Activated CD8-positive, alpha-beta T cell treated with anti-CD3 and anti-CD28 coated beads for 36 hours (primary cell): Measurements from ENCODE around the gene ZNF839. TPM values are rescaled to one million over a fixed set of nuclear protein-coding genes. Genes with fewer than 3 reads are reported as not detected.
A peak's percentile ranks its signal among the peaks of the same experiment; 100 is the strongest.

ENCODE experiments used
- ATAC-seq: fragments of 200-7000 bp; cut with Tn5 transposase; one replicate; pipeline ENCODE4 v1.10.0; 2021; ENCODE audit warnings: mild to moderate bottlenecking, moderate library complexity
- CTCF ChIA-PET: fragments of 350-600 bp; sonication (Branson Sonifier 250); formaldehyde crosslinking; loops from one replicate; lab custom pipeline; 2021; ENCODE audit warnings: antibody characterized with exemption; lab: Charles Lee
- POLR2A ChIA-PET: fragments of 350-600 bp; sonication (Branson Sonifier 250); formaldehyde crosslinking; loops from one replicate; lab custom pipeline; 2021; ENCODE audit warnings: antibody characterized with exemption; lab: Charles Lee
- DNase-seq: peaks from one replicate; pipeline ENCODE4 v3.0.0-alpha.2; 2020
- H3K27ac Mint-ChIP-seq: one replicate; pipeline ENCODE4 v1.8.0; 2021; ENCODE audit warnings: mild to moderate bottlenecking, mixed read lengths
- H3K27me3 Mint-ChIP-seq: one replicate; pipeline ENCODE4 v1.8.0; 2021; ENCODE audit warnings: mixed read lengths
- H3K36me3 Mint-ChIP-seq: one replicate; pipeline ENCODE4 v1.8.0; 2021; ENCODE audit warnings: low read depth, mixed read lengths
- H3K4me1 Mint-ChIP-seq: one replicate; pipeline ENCODE4 v1.8.0; 2021; ENCODE audit warnings: low read depth, mixed read lengths
- H3K4me3 Mint-ChIP-seq: one replicate; pipeline ENCODE4 v1.8.0; 2021; ENCODE audit warnings: mild to moderate bottlenecking, moderate library complexity, mixed read lengths
- H3K9me3 Mint-ChIP-seq: one replicate; pipeline ENCODE4 v1.8.0; 2021; ENCODE audit warnings: mixed read lengths
- CTCF ChIP-seq: fragments of 200-600 bp; IDR thresholded peaks from one replicate; pipeline ENCODE4 v1.8.0; 2022; ENCODE audit warnings: antibody characterized with exemption, mild to moderate bottlenecking
- intact Hi-C: fragments of 100-400 bp; cut with micrococcal nuclease; formaldehyde crosslinking; loops from one replicate; pipeline ENCODE4 v1.10.0; 2022
- total RNA-seq, 2 experiments: library from RNA; stranded (reverse); gene quantifications; one replicate each; pipeline ENCODE4 v1.2.3, GENCODE V29; 2021

Gene ZNF839
- total RNA-seq, 2 experiments from 2014 or later: 16.7 to 18.6 TPM

- Mint-ChIP-seq H3K4me1 (peaks cover 35% of the 10 kb centered on the region), H3K27me3 (no peaks in the 10 kb centered on the region), H3K27ac (peak within 1 kb of the TSS; percentile 95), H3K4me3 (no peak within 1 kb of the TSS), H3K36me3 (peaks cover 15% of the 10 kb centered on the region), H3K9me3 (no peaks in the 10 kb centered on the region)
- POLR2A ChIA-PET: interaction anchor here (0.7 to 2.1 kb wide), 13 partner anchors 9 to 147 kb away, joined by 3 to 10 read pairs (median 4); partner anchors contain the start of genes MOK and ZNF839
- intact Hi-C loops: no loop called here
- no peak for TF ChIP-seq CTCF
- DNase-seq (peak; percentile 99), ATAC-seq (peak; percentile 81)
- CTCF ChIA-PET: interaction anchor here (1.0 to 1.6 kb wide), 3 partner anchors 11 to 41 kb away, joined by 3 to 5 read pairs (median 4); no protein-coding TSS in a partner anchor
Observed at GRCh38 chr14:102362545-102363181, 43.1 kb downstream of the ZNF839 start, which contains the start of the genes CINP and TECPR2. CINP (minus strand) TSS chr14:102362890; CDS start chr14:102362851, 39 bp downstream. TECPR2 (plus strand) TSS chr14:102362941; CDS start chr14:102376722, 13,781 bp downstream.

GRCh38 chr14:102363182-102363943 lies 43.8 kb downstream of the ZNF839 start:
- intact Hi-C loops: no loop called here
- peak; percentile 3 for ATAC-seq
- H3K27me3 Mint-ChIP-seq: no peaks in the 10 kb centered on the region
- no peak overlapping the region for H3K4me3 Mint-ChIP-seq
- H3K9me3 Mint-ChIP-seq: no peaks in the 10 kb centered on the region
- peaks cover 38% of the 10 kb centered on the region for H3K4me1 Mint-ChIP-seq
- ChIA-PET POLR2A (interaction anchor here (1.0 to 2.1 kb wide), 7 partner anchors 8 to 58 kb away, joined by 3 to 10 read pairs (median 5); partner anchors contain the start of genes MOK and ZNF839), CTCF (interaction anchor here (1.0 kb wide), 1 partner anchor 201 kb away, joined by 3 read pairs; no protein-coding TSS in a partner anchor)
- H3K36me3 Mint-ChIP-seq: peaks cover 8% of the 10 kb centered on the region
- no peak for TF ChIP-seq CTCF
- DNase-seq: peak; percentile 56
- peak overlapping the region; percentile 85 for H3K27ac Mint-ChIP-seq

- peaks cover 37% of the 10 kb centered on the region for H3K4me1 Mint-ChIP-seq
- H3K4me3 Mint-ChIP-seq: no peak overlapping the region
- no peak for ATAC-seq
- H3K27ac Mint-ChIP-seq: no peak overlapping the region
- H3K36me3 Mint-ChIP-seq: no peaks in the 10 kb centered on the region
- no peak for TF ChIP-seq CTCF
- intact Hi-C loops: no loop called here
- no peak for DNase-seq
- CTCF ChIA-PET: no interaction called here
- H3K27me3 Mint-ChIP-seq: no peaks in the 10 kb centered on the region
- no peaks in the 10 kb centered on the region for H3K9me3 Mint-ChIP-seq
- POLR2A ChIA-PET: no interaction called here
Observed at GRCh38 chr14:102370305-102370809, 50.8 kb downstream of the ZNF839 start.

- POLR2A ChIA-PET: interaction anchor here (1.8 kb wide), 1 partner anchor 8 kb away, joined by 5 read pairs; the partner anchor contains the start of genes CINP and TECPR2
- Mint-ChIP-seq H3K4me3 (no peak overlapping the region), H3K9me3 (no peaks in the 10 kb centered on the region), H3K27ac (no peak overlapping the region), H3K36me3 (no peaks in the 10 kb centered on the region), H3K4me1 (peaks cover 41% of the 10 kb centered on the region), H3K27me3 (no peaks in the 10 kb centered on the region)
- ATAC-seq (no peak), DNase-seq (no peak)
- TF ChIP-seq CTCF: no peak
- intact Hi-C loops: no loop called here
- CTCF ChIA-PET: no interaction called here
Observed at GRCh38 chr14:102371361-102371760, 51.8 kb downstream of the ZNF839 start.
